ENCODE measurements around the gene NRG2.

The NRG2 gene

DNA sequence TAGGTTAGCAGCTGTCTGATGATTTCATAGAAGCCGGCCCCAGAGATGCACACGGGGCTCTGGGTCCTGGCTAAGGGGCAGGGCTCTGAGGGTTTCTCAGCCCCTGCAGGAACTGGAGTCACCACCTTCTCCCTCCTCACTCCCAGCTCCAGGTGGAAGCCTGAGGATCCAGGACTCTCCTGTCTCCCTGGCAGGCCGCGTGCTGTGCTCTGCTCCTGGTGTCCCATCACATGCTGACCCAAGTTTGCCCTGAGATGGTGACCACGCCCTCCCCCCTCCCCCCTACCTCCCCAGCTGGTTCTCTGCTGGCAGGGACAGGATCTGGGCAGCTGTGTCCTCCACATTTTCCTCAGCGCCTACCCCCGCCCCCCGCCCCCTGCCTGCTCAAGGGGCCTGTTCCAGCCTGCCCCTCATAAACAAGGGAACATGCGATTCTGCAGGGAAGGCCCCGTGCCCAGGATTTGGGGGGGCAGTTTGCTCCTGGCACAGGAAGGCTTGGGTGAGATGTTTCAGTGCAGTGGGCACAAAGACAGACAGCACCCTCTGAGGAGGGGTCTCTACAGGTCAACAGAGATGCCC is 160.0 kb downstream of the NRG2 start:
- Histone ChIP-seq H3K9ac (ENCODE audit: low read depth, low read length) (no peak overlapping the region), H3K27me3 (ENCODE audit: control insufficient read depth, insufficient read depth, low read length) (no peaks in the 10 kb centered on the region), H3K4me3 (ENCODE audit: low read depth, low read length) (no peak overlapping the region)

DNA sequence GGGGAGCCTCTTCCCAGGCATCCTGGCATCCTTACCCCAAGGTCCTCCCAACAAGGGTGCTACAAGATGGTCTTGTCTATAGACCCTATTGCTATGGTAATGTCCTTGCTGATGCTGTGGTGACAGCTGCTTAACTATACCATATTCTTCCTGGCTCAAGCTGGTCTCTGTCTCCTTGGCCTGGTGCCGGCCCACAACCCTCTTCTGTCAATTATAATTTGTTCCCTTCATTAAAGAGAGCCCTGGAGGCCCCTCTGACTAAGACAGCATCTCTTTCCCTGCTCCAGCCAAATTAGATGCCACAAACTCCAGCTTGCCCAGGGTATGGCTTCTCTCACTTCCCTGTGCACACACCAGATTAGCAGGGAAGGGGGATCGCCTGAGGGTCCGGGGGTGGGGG is 160.8 kb downstream of the NRG2 start:
- Histone ChIP-seq H3K9ac (ENCODE audit: low read depth, low read length) (no peak overlapping the region), H3K27me3 (ENCODE audit: control insufficient read depth, insufficient read depth, low read length) (no peaks in the 10 kb centered on the region), H3K36me3 (ENCODE audit: control insufficient read depth, insufficient read depth, low read length) (no peaks in the 10 kb centered on the region), H3K9me3 (ENCODE audit: control insufficient read depth, insufficient read depth, low read length) (no peaks in the 10 kb centered on the region), H3K4me1 (ENCODE audit: control insufficient read depth, insufficient read depth, low read length) (no peaks in the 10 kb centered on the region), H3K4me3 (ENCODE audit: low read depth, low read length) (no peak overlapping the region)

More for the DNA sequence above, 160.0 kb downstream of the NRG2 start:
- H3K4me1 ChIP-seq (ENCODE audit: control insufficient read depth, insufficient read depth, low read length), result no peaks in the 10 kb centered on the region
- no peaks in the 10 kb centered on the region for H3K36me3 ChIP-seq (ENCODE audit: control insufficient read depth, insufficient read depth, low read length)
- H3K9me3 ChIP-seq (ENCODE audit: control insufficient read depth, insufficient read depth, low read length), result no peaks in the 10 kb centered on the region

- Histone ChIP-seq H3K27me3 (ENCODE audit: control insufficient read depth, insufficient read depth, low read length) (no peaks in the 10 kb centered on the region), H3K36me3 (ENCODE audit: control insufficient read depth, insufficient read depth, low read length) (no peaks in the 10 kb centered on the region), H3K9me3 (ENCODE audit: control insufficient read depth, insufficient read depth, low read length) (no peaks in the 10 kb centered on the region), H3K4me1 (ENCODE audit: control insufficient read depth, insufficient read depth, low read length) (no peaks in the 10 kb centered on the region), H3K4me3 (ENCODE audit: low read depth, low read length) (no peak overlapping the region), H3K9ac (ENCODE audit: low read depth, low read length) (no peak overlapping the region)
Measured at GRCh38 chr5:139881143-139881733, 161.9 kb downstream of the NRG2 start.

DNA sequence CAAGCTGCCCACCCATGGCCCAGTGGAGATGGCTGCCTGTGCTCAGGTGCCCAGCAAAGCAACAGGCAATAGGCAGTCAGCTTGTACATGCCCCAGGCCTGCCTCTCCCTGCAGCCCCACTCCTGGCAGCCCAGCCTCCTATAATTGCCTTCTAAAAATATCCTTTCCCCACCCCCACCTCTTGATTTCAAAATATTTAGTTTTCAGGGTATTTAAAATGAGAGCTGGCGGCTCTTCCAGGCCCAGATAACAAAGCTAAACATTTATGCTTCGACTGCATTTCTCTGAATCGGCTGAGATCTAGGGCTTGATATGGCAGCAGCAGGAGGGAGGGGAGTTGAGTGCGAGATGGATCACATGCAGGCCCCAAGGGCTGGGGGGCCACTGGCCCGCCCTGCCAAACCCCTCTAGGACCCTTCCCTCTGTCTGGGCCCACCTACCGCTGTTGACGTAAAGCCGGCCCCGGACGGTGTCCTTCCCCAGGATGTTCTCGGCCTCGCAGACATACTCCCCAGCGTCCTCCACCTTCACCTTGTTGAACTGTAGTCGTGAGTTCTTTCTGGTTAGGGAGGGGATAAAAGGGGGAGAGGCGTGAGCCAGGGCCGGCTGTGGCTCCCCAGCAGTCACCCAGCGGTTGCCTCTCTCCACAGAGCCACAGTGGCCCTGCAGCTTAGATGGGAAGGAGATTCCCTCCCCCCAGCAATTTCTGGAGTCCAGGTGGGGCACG is 162.5 kb downstream of the NRG2 start:
- Histone ChIP-seq H3K4me3 (ENCODE audit: low read depth, low read length) (no peak overlapping the region), H3K9ac (ENCODE audit: low read depth, low read length) (no peak overlapping the region), H3K27me3 (ENCODE audit: control insufficient read depth, insufficient read depth, low read length) (no peaks in the 10 kb centered on the region), H3K36me3 (ENCODE audit: control insufficient read depth, insufficient read depth, low read length) (no peaks in the 10 kb centered on the region), H3K9me3 (ENCODE audit: control insufficient read depth, insufficient read depth, low read length) (no peaks in the 10 kb centered on the region), H3K4me1 (ENCODE audit: control insufficient read depth, insufficient read depth, low read length) (no peaks in the 10 kb centered on the region)

- Histone ChIP-seq H3K4me3 (ENCODE audit: low read depth, low read length) (no peak overlapping the region), H3K27me3 (ENCODE audit: control insufficient read depth, insufficient read depth, low read length) (peaks cover 6% of the 10 kb centered on the region), H3K9ac (ENCODE audit: low read depth, low read length) (no peak overlapping the region), H3K36me3 (ENCODE audit: control insufficient read depth, insufficient read depth, low read length) (no peaks in the 10 kb centered on the region), H3K9me3 (ENCODE audit: control insufficient read depth, insufficient read depth, low read length) (no peaks in the 10 kb centered on the region), H3K4me1 (ENCODE audit: control insufficient read depth, insufficient read depth, low read length) (peaks cover 4% of the 10 kb centered on the region)
Measured at GRCh38 chr5:139878093-139878492, 165.0 kb downstream of the NRG2 start.

DNA sequence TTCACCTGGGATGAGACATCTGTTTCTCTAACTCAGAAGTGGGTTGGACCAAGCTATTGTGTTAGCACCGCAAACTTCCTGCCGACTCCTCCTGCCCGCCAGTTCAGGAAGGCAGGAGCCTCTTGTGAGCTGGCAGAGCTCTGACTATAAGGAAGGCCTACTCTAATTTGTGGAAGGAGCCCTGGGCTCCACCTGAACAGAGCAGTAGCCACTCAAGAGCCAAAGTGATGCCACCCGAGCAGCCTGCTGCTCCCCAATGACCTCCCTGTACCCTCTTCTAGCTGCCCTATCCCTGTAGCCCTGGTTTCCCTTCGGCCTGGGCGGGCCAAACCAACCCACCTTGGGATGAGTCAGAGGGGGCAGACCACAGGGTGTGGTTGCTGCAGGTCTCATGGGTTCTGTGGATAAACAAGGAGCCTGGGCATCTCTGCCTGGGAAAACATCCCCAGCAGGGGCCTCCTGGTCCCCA is 165.9 kb downstream of the NRG2 start:
- Histone ChIP-seq H3K9ac (ENCODE audit: low read depth, low read length) (no peak overlapping the region), H3K27me3 (ENCODE audit: control insufficient read depth, insufficient read depth, low read length) (peaks cover 6% of the 10 kb centered on the region), H3K36me3 (ENCODE audit: control insufficient read depth, insufficient read depth, low read length) (no peaks in the 10 kb centered on the region), H3K9me3 (ENCODE audit: control insufficient read depth, insufficient read depth, low read length) (no peaks in the 10 kb centered on the region), H3K4me3 (ENCODE audit: low read depth, low read length) (no peak overlapping the region), H3K4me1 (ENCODE audit: control insufficient read depth, insufficient read depth, low read length) (peaks cover 7% of the 10 kb centered on the region)

DNA sequence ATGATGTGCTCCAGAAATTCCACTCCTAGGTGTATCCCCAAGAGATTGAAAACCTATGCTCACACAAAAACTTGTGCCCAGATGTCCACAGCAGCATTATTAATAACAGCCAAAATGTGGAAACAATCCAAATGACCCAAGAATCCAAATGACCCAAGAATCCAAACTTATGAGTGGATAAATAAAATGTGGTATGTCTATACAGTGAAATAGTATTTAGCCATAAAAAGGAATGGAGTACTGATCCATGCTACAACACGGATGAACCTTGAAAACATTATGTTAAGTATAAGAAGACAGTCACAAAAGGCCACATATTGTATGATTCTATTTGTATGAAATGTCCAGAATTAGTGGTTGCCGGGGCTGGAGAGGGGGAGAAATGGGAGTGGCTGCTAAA is 167.1 kb downstream of the NRG2 start:
- Histone ChIP-seq H3K36me3 (ENCODE audit: control insufficient read depth, insufficient read depth, low read length) (no peaks in the 10 kb centered on the region), H3K4me3 (ENCODE audit: low read depth, low read length) (no peak overlapping the region), H3K9ac (ENCODE audit: low read depth, low read length) (no peak overlapping the region), H3K27me3 (ENCODE audit: control insufficient read depth, insufficient read depth, low read length) (peaks cover 6% of the 10 kb centered on the region), H3K9me3 (ENCODE audit: control insufficient read depth, insufficient read depth, low read length) (no peaks in the 10 kb centered on the region), H3K4me1 (ENCODE audit: control insufficient read depth, insufficient read depth, low read length) (peaks cover 7% of the 10 kb centered on the region)

DNA sequence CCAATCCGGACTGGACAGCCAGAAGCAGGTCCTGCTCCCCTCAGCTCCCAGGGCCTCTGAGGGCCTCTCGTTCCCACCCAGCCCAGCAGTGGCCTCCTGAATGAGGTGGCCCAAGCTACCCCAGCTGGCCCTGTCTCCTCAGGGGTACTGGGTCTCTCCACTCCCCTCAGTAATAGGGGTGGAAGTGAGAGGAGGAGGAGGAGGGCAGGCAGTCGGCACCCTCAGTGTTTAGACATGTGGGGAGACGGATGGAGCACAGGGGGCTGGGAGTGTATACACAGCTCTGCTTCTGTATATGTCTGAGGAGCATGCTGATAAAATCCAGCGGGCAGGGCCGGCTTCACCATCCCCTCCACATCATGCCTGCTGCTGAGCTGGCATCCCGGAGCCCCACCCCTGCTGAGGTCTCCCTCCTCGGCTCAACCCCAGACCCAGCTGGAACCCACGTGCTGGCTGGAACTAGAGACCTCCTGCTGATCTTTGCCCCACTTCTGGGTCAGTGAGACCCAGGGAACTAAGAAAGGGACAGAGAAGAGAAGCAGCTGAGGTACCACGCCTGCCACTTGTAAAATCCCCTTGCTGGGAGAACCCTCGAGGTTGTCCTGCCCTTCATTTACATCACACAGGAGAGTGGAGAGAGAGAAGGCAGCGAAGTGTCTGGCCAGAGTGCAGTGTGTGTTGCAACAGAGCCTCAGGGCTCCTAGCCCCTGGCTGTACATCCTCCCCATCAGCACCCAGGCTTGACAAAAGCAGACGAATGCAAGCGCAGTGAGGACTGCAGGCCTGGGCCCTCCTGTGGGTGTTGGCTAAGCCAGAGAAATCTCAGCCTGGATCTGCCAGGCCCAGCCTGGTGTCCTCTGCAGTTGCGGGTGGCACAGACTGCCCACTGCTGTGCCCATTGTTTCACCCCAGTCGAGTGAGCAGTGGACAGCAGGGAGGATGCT is 170.0 kb downstream of the NRG2 start:
- no peak overlapping the region for H3K9ac ChIP-seq (ENCODE audit: low read depth, low read length)
- no peak overlapping the region for H3K4me3 ChIP-seq (ENCODE audit: low read depth, low read length)
- H3K27me3 ChIP-seq (ENCODE audit: control insufficient read depth, insufficient read depth, low read length), result peaks cover 6% of the 10 kb centered on the region
- no peaks in the 10 kb centered on the region for H3K9me3 ChIP-seq (ENCODE audit: control insufficient read depth, insufficient read depth, low read length)
- H3K36me3 ChIP-seq (ENCODE audit: control insufficient read depth, insufficient read depth, low read length), result no peaks in the 10 kb centered on the region
- H3K4me1 ChIP-seq (ENCODE audit: control insufficient read depth, insufficient read depth, low read length), result peaks cover 7% of the 10 kb centered on the region

DNA sequence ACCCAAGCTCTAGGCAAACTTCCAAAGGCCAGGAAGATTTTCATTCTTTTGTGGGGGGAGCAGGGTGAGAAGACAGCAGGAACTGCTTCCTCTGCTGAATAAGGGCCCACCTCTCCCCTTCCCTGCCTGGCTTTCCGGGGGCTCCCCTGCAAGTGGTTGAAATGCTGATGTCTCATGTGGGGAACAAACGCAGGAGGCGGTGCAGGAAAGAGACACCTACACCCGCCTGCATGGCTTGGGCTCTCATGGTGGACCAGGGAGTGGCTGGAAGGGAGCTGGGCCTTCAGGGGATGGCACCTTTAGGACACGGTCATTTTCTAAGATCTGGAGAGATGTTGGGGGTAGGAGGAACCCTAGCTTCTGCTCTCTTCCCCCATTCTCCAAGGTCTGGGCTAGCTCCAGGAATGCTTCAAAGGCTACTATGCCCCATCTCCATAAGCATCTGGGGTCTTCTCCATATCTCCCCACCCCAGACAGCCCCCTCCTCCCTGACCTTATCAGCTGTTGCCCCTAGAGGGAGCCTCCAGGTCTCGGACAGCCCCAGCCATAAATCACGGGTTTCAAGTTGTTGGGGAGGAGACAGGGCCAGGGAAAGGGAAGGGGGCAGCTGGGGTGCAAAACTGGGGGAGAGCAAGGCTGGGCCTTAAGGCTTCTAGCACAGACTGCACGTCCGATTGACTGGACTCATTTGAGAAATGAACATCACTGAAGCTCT is 170.9 kb downstream of the NRG2 start:
- H3K4me3 ChIP-seq (ENCODE audit: low read depth, low read length), result no peak overlapping the region
- no peaks in the 10 kb centered on the region for H3K36me3 ChIP-seq (ENCODE audit: control insufficient read depth, insufficient read depth, low read length)
- no peak overlapping the region for H3K9ac ChIP-seq (ENCODE audit: low read depth, low read length)
- H3K9me3 ChIP-seq (ENCODE audit: control insufficient read depth, insufficient read depth, low read length), result no peaks in the 10 kb centered on the region
- peaks cover 7% of the 10 kb centered on the region for H3K4me1 ChIP-seq (ENCODE audit: control insufficient read depth, insufficient read depth, low read length)
- peaks cover 6% of the 10 kb centered on the region for H3K27me3 ChIP-seq (ENCODE audit: control insufficient read depth, insufficient read depth, low read length)

GRCh38 chr5:139871614-139872013 is 171.5 kb downstream of the NRG2 start:
- H3K36me3 ChIP-seq (ENCODE audit: control insufficient read depth, insufficient read depth, low read length), result no peaks in the 10 kb centered on the region
- peaks cover 7% of the 10 kb centered on the region for H3K4me1 ChIP-seq (ENCODE audit: control insufficient read depth, insufficient read depth, low read length)
- peaks cover 6% of the 10 kb centered on the region for H3K27me3 ChIP-seq (ENCODE audit: control insufficient read depth, insufficient read depth, low read length)
- H3K9ac ChIP-seq (ENCODE audit: low read depth, low read length), result no peak overlapping the region
- H3K9me3 ChIP-seq (ENCODE audit: control insufficient read depth, insufficient read depth, low read length), result no peaks in the 10 kb centered on the region
- H3K4me3 ChIP-seq (ENCODE audit: low read depth, low read length), result no peak overlapping the region

GRCh38 chr5:139870677-139871076 is 172.4 kb downstream of the NRG2 start:
- Histone ChIP-seq H3K4me3 (ENCODE audit: low read depth, low read length) (no peak overlapping the region), H3K36me3 (ENCODE audit: control insufficient read depth, insufficient read depth, low read length) (no peaks in the 10 kb centered on the region), H3K9ac (ENCODE audit: low read depth, low read length) (no peak overlapping the region), H3K27me3 (ENCODE audit: control insufficient read depth, insufficient read depth, low read length) (peaks cover 6% of the 10 kb centered on the region), H3K4me1 (ENCODE audit: control insufficient read depth, insufficient read depth, low read length) (peaks cover 7% of the 10 kb centered on the region), H3K9me3 (ENCODE audit: control insufficient read depth, insufficient read depth, low read length) (no peaks in the 10 kb centered on the region)
